HG03064 (cell line): ENCODE results near the gene ENDOU.
"Not testable (repeated sequence)": the region's sequence is repeated elsewhere in the genome, so short reads cannot be mapped to it uniquely, and the experiment has no call there.

Experiments used
- ATAC-seq: cut with Tn5 transposase; IDR thresholded peaks from one replicate; pipeline ENCODE4 v1.9.1; 2021; ENCODE audit warnings: low read depth; ENCODE audit not compliant: unreplicated experiment

Gene ENDOU

GRCh38 chr12:47700263-47700662 is 25.0 kb downstream of the ENDOU start:
- ATAC-seq = no peak

GRCh38 chr12:47698631-47699030 is 26.7 kb downstream of the ENDOU start:
- ATAC-seq = no peak

DNA sequence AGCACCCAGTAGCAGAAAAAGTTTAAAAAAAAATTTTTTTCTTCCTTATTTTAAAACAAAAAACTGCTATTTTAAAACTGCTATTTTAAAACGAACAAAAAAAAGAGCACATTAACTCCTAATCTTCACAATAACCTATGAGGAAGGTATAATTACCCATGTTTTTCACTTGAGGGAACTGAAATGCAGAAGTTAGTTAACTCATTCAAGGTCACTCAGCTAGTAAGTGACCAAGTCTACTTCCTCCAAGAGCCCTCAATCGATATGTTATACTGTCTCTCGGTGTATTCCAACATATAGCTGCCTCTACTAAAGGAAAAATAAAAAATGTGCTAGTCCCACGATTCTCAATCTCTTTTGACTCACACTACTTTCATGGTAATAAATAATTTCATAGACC is 27.2 kb downstream of the ENDOU start:
- no peak for ATAC-seq

GRCh38 chr12:47689215-47689614 is 36.1 kb downstream of the ENDOU start:
- ATAC-seq = no peak

GRCh38 chr12:47687636-47688035 is 37.7 kb downstream of the ENDOU start:
- ATAC-seq = no peak

DNA sequence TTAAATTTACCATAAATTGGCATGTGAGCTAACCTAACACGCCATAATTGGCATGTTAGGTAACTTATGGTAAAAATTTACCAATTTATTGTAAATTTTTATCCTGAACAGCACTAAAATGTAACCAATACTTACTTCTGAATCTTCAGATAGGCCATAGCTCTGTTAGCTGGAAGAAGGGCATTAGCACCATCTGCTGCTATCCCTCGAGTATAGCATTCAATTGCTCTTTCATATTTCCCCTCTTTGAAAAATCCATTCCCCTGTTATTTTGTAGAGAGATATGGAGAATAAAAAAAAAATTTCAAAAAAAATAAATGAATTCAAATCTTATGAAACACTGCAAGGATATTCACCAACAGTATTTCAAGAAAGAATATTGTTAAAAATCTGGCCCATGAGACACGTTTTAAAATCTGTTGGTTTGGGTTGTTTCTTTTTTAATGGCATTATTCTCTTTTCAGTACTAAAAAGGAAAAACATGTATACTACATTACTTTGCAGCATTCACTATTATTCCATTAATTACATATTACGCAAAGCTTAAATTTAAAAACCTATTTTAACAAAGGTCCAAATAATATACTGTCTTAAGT is 38.5 kb downstream of the ENDOU start:
- no peak for ATAC-seq

- ATAC-seq = no peak
These were observed 45.5 kb downstream of the ENDOU start for GRCh38 chr12:47679785-47680184.

GRCh38 chr12:47672068-47672467 is 53.2 kb downstream of the ENDOU start:
- ATAC-seq = no peak

DNA sequence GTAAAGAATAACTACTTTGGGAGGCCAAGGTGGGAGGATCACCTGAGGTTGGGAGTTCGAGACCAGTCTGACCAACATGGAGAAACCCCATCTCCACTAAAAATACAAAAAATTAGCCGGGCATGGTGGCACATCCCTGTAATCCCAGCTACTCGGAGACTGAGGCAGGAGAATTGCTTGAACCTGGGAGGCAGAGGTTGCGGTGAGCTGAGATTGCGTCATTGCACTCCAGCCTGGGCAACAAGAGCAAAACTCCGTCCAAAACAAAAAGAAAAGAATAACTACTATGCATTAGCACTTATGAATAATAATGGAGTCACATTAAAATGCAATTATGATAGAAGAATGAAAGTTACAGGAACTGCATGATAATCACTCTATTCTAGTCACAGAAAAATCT is 57.4 kb downstream of the ENDOU start:
- ATAC-seq = not testable (repeated sequence)
